Tibial nerve (tissue), 4 donors: ENCODE measurements around the gene COCH. TPM values are rescaled to one million over a fixed set of nuclear protein-coding genes. Genes with fewer than 3 reads are reported as not detected.

Source experiments
- DNase-seq, 2 donors: peaks; one replicate each; pipeline ENCODE4 v3.0.0-alpha.2; 2019; ENCODE audit warnings: low spot score in 2 of 2
- H3K27ac ChIP-seq, 4 donors: fragments of 200-600 bp; sonication (generic) in 3 of 4; one replicate each; pipeline ENCODE4 v1.5.1; 2017 to 2019; ENCODE audit warnings: mild to moderate bottlenecking in 1 of 4
- H3K27me3 ChIP-seq, 2 donors: fragments of 200-600 bp; sonication (generic) in 1 of 2; one replicate each; pipeline versions ENCODE4 v1.5.1 to v1.6.0; 2017 to 2019
- H3K36me3 ChIP-seq, 3 donors: fragments of 200-600 bp; sonication (generic); one replicate each; pipeline ENCODE4 v1.5.1; 2018 to 2019
- H3K4me1 ChIP-seq, 4 donors: fragments of 200-600 bp; sonication (generic) in 3 of 4; one replicate each; pipeline ENCODE4 v1.5.1; 2017 to 2019
- H3K4me3 ChIP-seq, 4 donors: fragments of 200-600 bp; sonication (generic) in 3 of 4; one replicate each; pipeline ENCODE4 v1.5.1; 2017 to 2019; ENCODE audit warnings: mild to moderate bottlenecking in 1 of 4, moderate library complexity in 1 of 4
- H3K9me3 ChIP-seq, 4 donors: fragments of 200-600 bp; sonication (generic) in 3 of 4; one replicate each; pipeline ENCODE4 v1.5.1; 2017 to 2019
- CTCF ChIP-seq, 5 experiments: fragments of 200-600 bp in 3 of 5; fragments of 450-650 bp in 2 of 5; sonication (generic) in 3 of 5; IDR thresholded peaks; one replicate each; pipeline ENCODE4 v1.5.1; 2016 to 2019; ENCODE audit warnings: antibody characterized with exemption in 5 of 5, mild to moderate bottlenecking in 3 of 5, moderate library complexity in 2 of 5
- EP300 ChIP-seq, 2 donors: sonication (generic); formaldehyde crosslinking; IDR thresholded peaks; one replicate each; pipeline ENCODE4 v1.6.1; 2017; ENCODE audit warnings: antibody characterized with exemption in 2 of 2, mild to moderate bottlenecking in 1 of 2
- POLR2A ChIP-seq, 2 donors: fragments of 450-650 bp; IDR thresholded peaks; one replicate each; pipeline ENCODE4 v1.6.1; 2017; ENCODE audit warnings: antibody characterized with exemption in 2 of 2, mild to moderate bottlenecking in 2 of 2, moderate library complexity in 2 of 2
- WGBS, 2 donors: methylation state at CpG; one replicate each; pipeline ENCODE4 v1.1.5; 2018; 5-methylcytosine and 5-hydroxymethylcytosine counted together
- total RNA-seq, 4 donors: library from RNA; depleted of rRNA; stranded (reverse); fragments of >200 nt; gene quantifications; one replicate each; pipeline ENCODE4 v1.1.0, GENCODE V29; 2016

Gene COCH
- total RNA-seq, 4 donors from 2014 or later: 3.6 to 10.3 (median 5.4) TPM

GRCh38 chr14:30853946-30854345, 20.4 kb upstream of the COCH start:
- TF ChIP-seq CTCF (IDR thresholded peaks at IDR 0.05) (no peak), POLR2A (IDR thresholded peaks at IDR 0.05) (no peak), EP300 (IDR thresholded peaks at IDR 0.05) (no peak)
- no peak overlapping the region for H3K27ac ChIP-seq
- no peaks in the 10 kb centered on the region for H3K36me3 ChIP-seq
- no peak for DNase-seq
- H3K27me3 ChIP-seq: no peaks in the 10 kb centered on the region
- H3K4me1 ChIP-seq: no peaks in the 10 kb centered on the region
- H3K4me3 ChIP-seq: no peak overlapping the region
- no peaks in the 10 kb centered on the region for H3K9me3 ChIP-seq

- H3K4me3 ChIP-seq: no peak overlapping the region
- H3K27ac ChIP-seq: no peak overlapping the region
- no peaks in the 10 kb centered on the region for H3K9me3 ChIP-seq
- TF ChIP-seq EP300 (IDR thresholded peaks at IDR 0.05): no peak
- TF ChIP-seq POLR2A (IDR thresholded peaks at IDR 0.05): no peak
- no peak for TF ChIP-seq CTCF (IDR thresholded peaks at IDR 0.05)
- H3K4me1 ChIP-seq: no peaks in the 10 kb centered on the region
- H3K27me3 ChIP-seq: no peaks in the 10 kb centered on the region
- DNase-seq: no peak
- H3K36me3 ChIP-seq: no peaks in the 10 kb centered on the region
These were observed 19.9 kb upstream of the COCH start for GRCh38 chr14:30854492-30854891.

- no peak for DNase-seq
These were observed 18.9 kb upstream of the COCH start for GRCh38 chr14:30855345-30856037.

GRCh38 chr14:30861200-30861599, 13.2 kb upstream of the COCH start:
- no peak overlapping the region for H3K27ac ChIP-seq
- TF ChIP-seq CTCF (IDR thresholded peaks at IDR 0.05) (no peak), POLR2A (IDR thresholded peaks at IDR 0.05) (no peak), EP300 (IDR thresholded peaks at IDR 0.05) (no peak)
- no peaks in the 10 kb centered on the region for H3K9me3 ChIP-seq
- WGBS, 2 donors: 76 to 83% methylated on average over 1 of the region's 1 CpG
- peaks cover 0 to 6% of the 10 kb centered on the region in 2 donors for H3K27me3 ChIP-seq
- H3K36me3 ChIP-seq: no peaks in the 10 kb centered on the region
- H3K4me3 ChIP-seq: no peak overlapping the region
- DNase-seq: no peak
- H3K4me1 ChIP-seq: no peaks in the 10 kb centered on the region

More at GRCh38 chr14:30855345-30856037, 18.9 kb upstream of the COCH start:
- no peak overlapping the region for H3K4me3 ChIP-seq
- TF ChIP-seq CTCF (IDR thresholded peaks at IDR 0.05) (no peak), EP300 (IDR thresholded peaks at IDR 0.05) (no peak), POLR2A (IDR thresholded peaks at IDR 0.05) (no peak)
- no peaks in the 10 kb centered on the region for H3K9me3 ChIP-seq
- H3K27ac ChIP-seq: no peak overlapping the region
- H3K27me3 ChIP-seq: no peaks in the 10 kb centered on the region
- no peaks in the 10 kb centered on the region for H3K4me1 ChIP-seq
- 86 to 91% methylated on average over 6 of the region's 6 CpGs for WGBS, 2 donors
- no peaks in the 10 kb centered on the region for H3K36me3 ChIP-seq

GRCh38 chr14:30864934-30865333, 9.4 kb upstream of the COCH start:
- no peak for TF ChIP-seq EP300 (IDR thresholded peaks at IDR 0.05)
- TF ChIP-seq POLR2A (IDR thresholded peaks at IDR 0.05): no peak
- no peak for TF ChIP-seq CTCF (IDR thresholded peaks at IDR 0.05)
- Histone ChIP-seq H3K9me3 (no peaks in the 10 kb centered on the region), H3K4me3 (no peak overlapping the region), H3K36me3 (no peaks in the 10 kb centered on the region), H3K27ac (no peak overlapping the region), H3K27me3 (peaks cover 0 to 13% of the 10 kb centered on the region in 2 donors), H3K4me1 (no peaks in the 10 kb centered on the region)
- WGBS, 2 donors: 85 to 87% methylated on average over 5 of the region's 5 CpGs
- DNase-seq: no peak
